Measurements from ENCODE around the gene LBR.

DNA sequence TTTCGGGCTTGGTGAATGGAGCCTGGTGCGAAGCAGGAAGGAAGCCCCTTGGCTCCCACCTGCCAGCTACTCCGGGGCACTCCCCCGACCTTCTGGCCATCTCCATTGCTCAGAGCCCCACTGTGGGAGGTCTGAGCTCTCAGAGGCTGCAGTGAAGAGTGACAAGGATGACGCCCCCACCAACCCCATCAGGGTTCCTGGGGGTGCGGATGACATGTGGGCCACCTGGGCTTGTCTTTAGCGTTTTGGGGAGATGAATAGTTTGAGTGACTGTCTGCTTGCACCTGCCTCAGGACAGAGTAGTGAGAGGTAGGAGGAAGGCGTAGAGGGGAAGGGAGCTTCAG is 43.2 kb upstream of the LBR start:
- TF ChIP-seq, protein P1, sequence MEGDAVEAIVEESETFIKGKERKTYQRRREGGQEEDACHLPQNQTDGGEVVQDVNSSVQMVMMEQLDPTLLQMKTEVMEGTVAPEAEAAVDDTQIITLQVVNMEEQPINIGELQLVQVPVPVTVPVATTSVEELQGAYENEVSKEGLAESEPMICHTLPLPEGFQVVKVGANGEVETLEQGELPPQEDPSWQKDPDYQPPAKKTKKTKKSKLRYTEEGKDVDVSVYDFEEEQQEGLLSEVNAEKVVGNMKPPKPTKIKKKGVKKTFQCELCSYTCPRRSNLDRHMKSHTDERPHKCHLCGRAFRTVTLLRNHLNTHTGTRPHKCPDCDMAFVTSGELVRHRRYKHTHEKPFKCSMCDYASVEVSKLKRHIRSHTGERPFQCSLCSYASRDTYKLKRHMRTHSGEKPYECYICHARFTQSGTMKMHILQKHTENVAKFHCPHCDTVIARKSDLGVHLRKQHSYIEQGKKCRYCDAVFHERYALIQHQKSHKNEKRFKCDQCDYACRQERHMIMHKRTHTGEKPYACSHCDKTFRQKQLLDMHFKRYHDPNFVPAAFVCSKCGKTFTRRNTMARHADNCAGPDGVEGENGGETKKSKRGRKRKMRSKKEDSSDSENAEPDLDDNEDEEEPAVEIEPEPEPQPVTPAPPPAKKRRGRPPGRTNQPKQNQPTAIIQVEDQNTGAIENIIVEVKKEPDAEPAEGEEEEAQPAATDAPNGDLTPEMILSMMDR (IDR thresholded peaks at IDR 0.05): no peak
- TF ChIP-seq POLR2A (IDR thresholded peaks at IDR 0.05): no peak

Measured in adrenal gland (tissue), 5 donors.